ENCODE data around the gene ST7.

ST7 gene

DNA sequence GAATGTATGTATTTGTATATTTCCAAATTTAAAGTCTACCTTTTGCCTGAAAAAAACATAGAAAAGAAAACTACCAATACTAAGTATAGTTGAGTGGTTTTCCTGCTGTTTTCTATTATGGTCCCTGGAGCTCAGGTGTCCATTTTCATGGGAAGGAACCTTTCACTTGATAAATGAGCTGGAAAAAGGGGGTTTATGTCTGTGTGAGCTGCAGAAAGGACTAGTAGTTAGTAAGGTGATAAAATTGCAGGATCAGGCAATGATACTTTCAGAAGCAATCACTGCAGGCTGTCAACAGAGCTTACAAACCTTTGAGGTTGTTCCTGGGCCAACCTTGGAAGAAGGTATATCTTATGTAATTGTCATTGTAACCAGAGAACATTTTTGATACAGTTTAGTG lies 48.0 kb downstream of the ST7 start:
- Mint-ChIP-seq H3K27me3 (ENCODE audit: low read depth) (no peaks in the 10 kb centered on the region), H3K27ac (no peak overlapping the region), H3K4me3 (no peak overlapping the region), H3K4me1 (peaks cover 13% of the 10 kb centered on the region), H3K9me3 (no peaks in the 10 kb centered on the region), H3K36me3 (ENCODE audit: low read depth) (no peaks in the 10 kb centered on the region)
- TF ChIP-seq, protein P1, sequence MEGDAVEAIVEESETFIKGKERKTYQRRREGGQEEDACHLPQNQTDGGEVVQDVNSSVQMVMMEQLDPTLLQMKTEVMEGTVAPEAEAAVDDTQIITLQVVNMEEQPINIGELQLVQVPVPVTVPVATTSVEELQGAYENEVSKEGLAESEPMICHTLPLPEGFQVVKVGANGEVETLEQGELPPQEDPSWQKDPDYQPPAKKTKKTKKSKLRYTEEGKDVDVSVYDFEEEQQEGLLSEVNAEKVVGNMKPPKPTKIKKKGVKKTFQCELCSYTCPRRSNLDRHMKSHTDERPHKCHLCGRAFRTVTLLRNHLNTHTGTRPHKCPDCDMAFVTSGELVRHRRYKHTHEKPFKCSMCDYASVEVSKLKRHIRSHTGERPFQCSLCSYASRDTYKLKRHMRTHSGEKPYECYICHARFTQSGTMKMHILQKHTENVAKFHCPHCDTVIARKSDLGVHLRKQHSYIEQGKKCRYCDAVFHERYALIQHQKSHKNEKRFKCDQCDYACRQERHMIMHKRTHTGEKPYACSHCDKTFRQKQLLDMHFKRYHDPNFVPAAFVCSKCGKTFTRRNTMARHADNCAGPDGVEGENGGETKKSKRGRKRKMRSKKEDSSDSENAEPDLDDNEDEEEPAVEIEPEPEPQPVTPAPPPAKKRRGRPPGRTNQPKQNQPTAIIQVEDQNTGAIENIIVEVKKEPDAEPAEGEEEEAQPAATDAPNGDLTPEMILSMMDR (IDR thresholded peaks at IDR 0.05; ENCODE audit: unreplicated experiment in 3 of 3): no peak

DNA sequence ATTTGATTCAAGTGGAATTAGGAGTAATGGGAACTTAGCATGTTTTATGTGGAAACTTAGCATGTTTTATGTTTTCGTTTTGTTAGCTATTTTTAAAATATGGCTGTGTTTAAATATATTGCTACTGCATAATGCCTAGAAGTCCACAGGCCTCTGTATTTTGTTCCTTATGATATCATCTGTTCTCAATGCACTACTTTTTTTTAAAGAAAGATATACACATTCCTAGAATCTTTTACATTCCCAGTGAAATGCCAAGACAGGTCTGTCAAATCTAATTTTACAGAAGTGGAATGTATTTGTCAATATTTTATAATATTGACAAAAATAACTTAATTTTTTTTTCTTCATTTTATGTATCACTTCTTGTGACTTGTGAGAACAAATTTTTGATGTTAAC lies 51.6 kb downstream of the ST7 start:
- no peak overlapping the region for H3K4me3 Mint-ChIP-seq
- no peaks in the 10 kb centered on the region for H3K36me3 Mint-ChIP-seq (ENCODE audit: low read depth)
- TF ChIP-seq, protein P1 (IDR thresholded peaks at IDR 0.05; ENCODE audit: unreplicated experiment in 3 of 3): no peak
- no peaks in the 10 kb centered on the region for H3K27me3 Mint-ChIP-seq (ENCODE audit: low read depth)
- H3K9me3 Mint-ChIP-seq: no peaks in the 10 kb centered on the region
- H3K4me1 Mint-ChIP-seq: peaks cover 8% of the 10 kb centered on the region
- no peak overlapping the region for H3K27ac Mint-ChIP-seq

DNA sequence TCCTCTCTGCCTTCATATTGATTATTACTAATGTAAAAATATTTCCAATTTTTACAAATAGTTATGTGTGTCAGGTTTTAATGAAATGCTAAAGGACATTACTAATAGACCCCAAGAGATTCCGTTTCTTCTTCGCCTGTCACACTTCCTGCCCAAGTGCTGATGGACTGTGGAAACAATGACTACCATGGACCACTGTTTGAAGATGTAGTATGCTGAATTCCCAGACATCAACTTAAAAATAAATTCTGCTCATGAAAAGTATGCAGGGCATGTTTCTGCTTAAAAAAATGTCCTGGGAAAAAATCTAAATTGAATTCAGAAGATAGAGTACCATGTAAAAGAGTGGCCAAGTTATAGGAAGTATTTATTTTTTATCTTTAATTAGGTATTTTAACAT lies 52.1 kb downstream of the ST7 start:
- H3K36me3 Mint-ChIP-seq (ENCODE audit: low read depth): no peaks in the 10 kb centered on the region
- peak overlapping the region in 1 of 3 experiments; percentile 51 for H3K27ac Mint-ChIP-seq
- H3K27me3 Mint-ChIP-seq (ENCODE audit: low read depth): no peaks in the 10 kb centered on the region
- peaks cover 10% of the 10 kb centered on the region for H3K4me1 Mint-ChIP-seq
- H3K4me3 Mint-ChIP-seq: no peak overlapping the region
- TF ChIP-seq, protein P1 (IDR thresholded peaks at IDR 0.05; ENCODE audit: unreplicated experiment in 3 of 3): no peak
- no peaks in the 10 kb centered on the region for H3K9me3 Mint-ChIP-seq

DNA sequence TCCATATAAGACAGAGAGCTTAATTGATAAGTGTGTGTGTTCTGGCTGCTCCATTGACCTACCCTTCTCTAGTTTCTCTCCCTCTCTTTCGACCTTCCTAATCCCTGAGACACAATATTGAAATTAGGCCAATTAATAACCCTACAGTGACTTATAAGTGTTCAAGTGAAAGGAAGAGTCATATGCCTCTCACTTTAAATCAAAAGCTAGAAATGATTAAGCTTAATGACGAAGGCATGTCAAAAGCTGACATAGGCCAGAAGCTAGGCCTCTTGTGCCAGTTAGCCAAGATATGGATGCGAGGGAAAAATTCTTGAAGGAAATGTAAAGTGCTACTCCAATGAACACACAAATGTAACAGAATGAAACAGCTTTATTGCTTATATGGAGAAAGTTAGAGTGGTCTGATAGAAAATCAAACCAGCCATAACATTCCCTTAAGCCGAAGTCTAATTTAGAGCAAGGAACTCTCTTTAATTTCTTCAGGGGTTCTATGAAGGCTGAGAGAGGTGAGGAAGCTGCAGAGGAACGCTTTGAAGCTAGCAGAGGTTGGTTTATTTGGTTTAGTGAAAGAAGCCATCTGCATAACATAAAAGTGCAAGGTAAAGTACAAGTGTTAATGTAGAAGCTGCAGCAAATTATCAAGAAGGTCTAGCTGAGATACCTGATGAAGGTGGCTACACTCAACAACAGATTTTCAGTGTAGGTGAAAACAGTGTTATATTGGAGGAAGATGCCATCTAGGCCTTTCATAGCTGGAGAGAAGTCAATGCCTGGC lies 53.8 kb downstream of the ST7 start:
- peaks cover 15% of the 10 kb centered on the region for H3K4me1 Mint-ChIP-seq
- no peaks in the 10 kb centered on the region for H3K27me3 Mint-ChIP-seq (ENCODE audit: low read depth)
- no peaks in the 10 kb centered on the region for H3K36me3 Mint-ChIP-seq (ENCODE audit: low read depth)
- no peak overlapping the region for H3K4me3 Mint-ChIP-seq
- H3K27ac Mint-ChIP-seq: peak overlapping the region in 1 of 3 experiments; percentile 17
- no peaks in the 10 kb centered on the region for H3K9me3 Mint-ChIP-seq
- TF ChIP-seq, protein P1 (IDR thresholded peaks at IDR 0.05; ENCODE audit: unreplicated experiment in 3 of 3): no peak

DNA sequence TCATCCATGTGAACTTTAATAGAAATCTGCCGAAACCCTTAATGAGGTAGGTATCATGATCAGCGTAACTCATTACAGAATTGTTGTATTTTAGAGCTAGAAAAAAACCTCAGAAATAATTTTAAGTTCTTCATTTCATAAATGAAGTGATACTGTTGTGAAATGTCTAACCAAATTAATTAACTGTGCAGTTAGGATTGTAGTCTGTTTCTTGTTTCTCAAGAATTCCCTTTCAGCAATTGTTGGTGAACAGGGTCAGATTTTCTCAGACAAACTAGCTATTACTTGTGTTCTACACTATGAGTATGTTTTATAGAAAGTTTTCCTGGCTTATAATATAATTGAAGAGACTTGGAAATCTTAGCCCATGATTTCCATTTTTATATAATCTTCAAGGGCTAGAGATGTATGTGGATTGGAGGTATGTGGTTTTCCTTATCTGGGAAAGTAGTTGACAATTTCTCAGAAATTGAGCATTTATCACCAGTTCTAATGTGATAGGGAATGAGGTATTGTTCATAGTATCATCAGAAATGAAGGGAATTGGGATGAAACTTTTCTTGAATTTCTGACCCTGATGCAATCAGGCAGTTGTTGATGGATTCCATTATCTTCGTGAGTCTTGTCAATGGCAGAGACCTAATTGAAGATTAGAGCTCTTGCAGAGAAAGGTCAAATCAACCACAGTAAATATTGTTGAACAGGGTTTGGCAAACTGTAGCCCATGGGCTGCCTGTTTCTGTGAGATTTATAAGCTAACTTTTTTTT lies 55.0 kb downstream of the ST7 start:
- Mint-ChIP-seq H3K27me3 (ENCODE audit: low read depth) (no peaks in the 10 kb centered on the region), H3K9me3 (no peaks in the 10 kb centered on the region), H3K4me3 (no peak overlapping the region), H3K4me1 (peaks cover 15% of the 10 kb centered on the region), H3K27ac (no peak overlapping the region), H3K36me3 (ENCODE audit: low read depth) (no peaks in the 10 kb centered on the region)
- TF ChIP-seq, protein P1 (IDR thresholded peaks at IDR 0.05; ENCODE audit: unreplicated experiment in 3 of 3): no peak

Data from nephron (organoid).